Common myeloid progenitor, CD34-positive (primary cell): ENCODE measurements around the gene SULT1C4. TPM values are rescaled to one million over a fixed set of nuclear protein-coding genes. Genes with fewer than 3 reads are reported as not detected.

Source experiments
- CTCF ChIA-PET: fragments of 350-600 bp; sonication (Branson Sonifier 250); formaldehyde crosslinking; loops from one replicate; lab custom pipeline; 2021; ENCODE audit warnings: antibody characterized with exemption; lab: Charles Lee
- POLR2A ChIA-PET: fragments of 350-600 bp; sonication (Branson Sonifier 250); formaldehyde crosslinking; loops from one replicate; lab custom pipeline; 2021; ENCODE audit warnings: antibody characterized with exemption; lab: Charles Lee
- DNase-seq, 3 donors: peaks; one replicate each; pipeline versions ENCODE4 v3.0.0 to v3.0.0-alpha.2; 2013
- H3K27ac ChIP-seq, 2 experiments: 1 replicate in 1 of 2; 2 replicates in 1 of 2; pipeline ENCODE4 v1.7.0; 2013; ENCODE audit warnings: inconsistent platforms in 2 of 2, low read length in 2 of 2, mild to moderate bottlenecking in 2 of 2, low read depth in 1 of 2, moderate library complexity in 1 of 2; ENCODE audit not compliant: severe bottlenecking in 2 of 2, insufficient read depth in 1 of 2, poor library complexity in 1 of 2
- H3K27me3 ChIP-seq, 5 experiments: replicated peaks in 2 of 5; 1 replicate in 3 of 5; 2 replicates in 2 of 5; pipeline versions ENCODE4 v1.6.1 to v1.7.0; 2013; ENCODE audit warnings: low read length in 4 of 5, mild to moderate bottlenecking in 2 of 5, moderate library complexity in 2 of 5, inconsistent platforms in 1 of 5; ENCODE audit not compliant: insufficient read depth in 5 of 5, control insufficient read depth in 4 of 5
- H3K36me3 ChIP-seq, 4 experiments: 1 replicate in 2 of 4; 2 replicates in 2 of 4; pipeline versions ENCODE4 v1.6.1 to v1.7.0; 2013; ENCODE audit warnings: low read length in 3 of 4, control low read depth in 1 of 4, mild to moderate bottlenecking in 1 of 4; ENCODE audit not compliant: control insufficient read depth in 4 of 4, insufficient read depth in 4 of 4
- H3K4me1 ChIP-seq, 4 experiments: 1 replicate in 3 of 4; 2 replicates in 1 of 4; pipeline versions ENCODE4 v1.6.1 to v1.7.1; 2013; ENCODE audit warnings: low read length in 3 of 4, mild to moderate bottlenecking in 3 of 4, control low read depth in 1 of 4, inconsistent platforms in 1 of 4, moderate library complexity in 1 of 4; ENCODE audit not compliant: control insufficient read depth in 4 of 4, insufficient read depth in 4 of 4; ENCODE audit errors: control extremely low read depth in 1 of 4
- H3K4me3 ChIP-seq, 7 experiments: 1 replicate in 4 of 7; 2 replicates in 3 of 7; pipeline versions ENCODE4 v1.5.1 to v1.7.0; 2013; ENCODE audit warnings: mild to moderate bottlenecking in 7 of 7, low read length in 6 of 7, moderate library complexity in 6 of 7, inconsistent platforms in 2 of 7, low read depth in 2 of 7, control low read depth in 1 of 7; ENCODE audit not compliant: insufficient read depth in 4 of 7, control insufficient read depth in 1 of 7; ENCODE audit errors: extremely low read depth in 1 of 7
- H3K9me3 ChIP-seq, 5 experiments: 1 replicate in 4 of 5; 2 replicates in 1 of 5; pipeline versions ENCODE4 v1.6.1 to v1.7.1; 2013; ENCODE audit warnings: low read length in 4 of 5, mild to moderate bottlenecking in 2 of 5, inconsistent platforms in 1 of 5, low read depth in 1 of 5, moderate library complexity in 1 of 5; ENCODE audit not compliant: control insufficient read depth in 4 of 5, insufficient read depth in 2 of 5; ENCODE audit errors: control extremely low read depth in 1 of 5
- WGBS: methylation state at CpG from one replicate; pipeline ENCODE4 v1.1.5; 2013; ENCODE audit not compliant: insufficient coverage; 5-methylcytosine and 5-hydroxymethylcytosine counted together
- polyA plus RNA-seq: library from polyadenylated mRNA; unstranded; fragments of 120-200 nt; gene quantifications from one replicate; pipeline ENCODE4 v1.2.1, GENCODE V29; 2013

The SULT1C4 gene
- 26.9 TPM for polyA plus RNA-seq

GRCh38 chr2:108377815-108378630 is at the start of gene SULT1C4:
Gene SULT1C4 (plus strand): TSS chr2:108377954. CDS start chr2:108378338, 384 bp downstream.
- ChIA-PET POLR2A (interaction anchor here (0.6 to 1.1 kb wide), 2 partner anchors 18 to 1592 kb away, joined by 3 read pairs; no protein-coding TSS in a partner anchor), CTCF (interaction anchor here (1.0 to 1.8 kb wide), 4 partner anchors 9 to 206 kb away, joined by 3 to 4 read pairs (median 3); no protein-coding TSS in a partner anchor)
- H3K36me3 ChIP-seq = peaks cover 0 to 7% (median 6%) of the 10 kb centered on the region in 4 experiments
- H3K4me3 ChIP-seq = peak within 1 kb of the TSS; percentile 37 to 90 (median 74)
- 2% methylated on average over 9 of the region's 13 CpGs for WGBS
- no peaks in the 10 kb centered on the region for H3K9me3 ChIP-seq
- H3K27ac ChIP-seq = peak within 1 kb of the TSS; percentile 77 to 81
- peaks cover 5 to 24% (median 18%) of the 10 kb centered on the region in 4 experiments for H3K4me1 ChIP-seq
- no peaks in the 10 kb centered on the region for H3K27me3 ChIP-seq
- DNase-seq = peak; percentile 53 to 84 (median 72)

GRCh38 chr2:108329771-108330170 is 48.0 kb upstream of the SULT1C4 start:
- no peak overlapping the region for H3K4me3 ChIP-seq
- peaks cover 0 to 2% (median 0%) of the 10 kb centered on the region in 5 experiments for H3K9me3 ChIP-seq
- no peaks in the 10 kb centered on the region for H3K27me3 ChIP-seq
- ChIA-PET CTCF (interaction anchor here (1.2 to 1.9 kb wide), 2 partner anchors 10 to 113 kb away, joined by 3 to 4 read pairs; no protein-coding TSS in a partner anchor), POLR2A (no interaction called here)
- DNase-seq = no peak
- no CpG with 5 or more reads among the region's 2 CpGs for WGBS
- no peak overlapping the region for H3K27ac ChIP-seq
- H3K36me3 ChIP-seq = no peaks in the 10 kb centered on the region
- peaks cover 0 to 7% (median 0%) of the 10 kb centered on the region in 4 experiments for H3K4me1 ChIP-seq

- WGBS = 0% methylated on average over 2 of the region's 3 CpGs
- H3K4me3 ChIP-seq = peak overlapping the region in 1 of 7 experiments; percentile 20
- H3K27ac ChIP-seq = no peak overlapping the region
- no peaks in the 10 kb centered on the region for H3K36me3 ChIP-seq
- peaks cover 0 to 2% (median 0%) of the 10 kb centered on the region in 5 experiments for H3K9me3 ChIP-seq
- no peaks in the 10 kb centered on the region for H3K27me3 ChIP-seq
- peaks cover 0 to 7% (median 0%) of the 10 kb centered on the region in 4 experiments for H3K4me1 ChIP-seq
- ChIA-PET CTCF (no interaction called here), POLR2A (no interaction called here)
- DNase-seq = peak in 1 of 3 donors; percentile 8
These were observed 46.8 kb upstream of the SULT1C4 start for GRCh38 chr2:108330979-108331378.

GRCh38 chr2:108345951-108346350 is 31.8 kb upstream of the SULT1C4 start:
- Histone ChIP-seq H3K4me3 (peak overlapping the region in 1 of 7 experiments; percentile 40), H3K4me1 (peaks cover 0 to 23% (median 13%) of the 10 kb centered on the region in 4 experiments), H3K27ac (no peak overlapping the region), H3K36me3 (no peaks in the 10 kb centered on the region), H3K9me3 (no peaks in the 10 kb centered on the region), H3K27me3 (no peaks in the 10 kb centered on the region)
- CTCF ChIA-PET = interaction anchor here (1.0 kb wide), 1 partner anchor 249 kb away, joined by 3 read pairs; no protein-coding TSS in a partner anchor
- DNase-seq = peak in 2 of 3 donors; percentile 45 to 62
- POLR2A ChIA-PET = no interaction called here
- 15% methylated on average over 3 of the region's 3 CpGs for WGBS

GRCh38 chr2:108346827-108347226 is 30.9 kb upstream of the SULT1C4 start:
- POLR2A ChIA-PET = no interaction called here
- CTCF ChIA-PET = no interaction called here
- no peaks in the 10 kb centered on the region for H3K9me3 ChIP-seq
- no CpG with 5 or more reads among the region's 3 CpGs for WGBS
- H3K4me1 ChIP-seq = peaks cover 0 to 23% (median 13%) of the 10 kb centered on the region in 4 experiments
- no peak overlapping the region for H3K27ac ChIP-seq
- no peak overlapping the region for H3K4me3 ChIP-seq
- H3K27me3 ChIP-seq = no peaks in the 10 kb centered on the region
- H3K36me3 ChIP-seq = no peaks in the 10 kb centered on the region
- DNase-seq = no peak

- no peaks in the 10 kb centered on the region for H3K9me3 ChIP-seq
- no peaks in the 10 kb centered on the region for H3K36me3 ChIP-seq
- WGBS = 100% methylated on average over 1 of the region's 3 CpGs
- no peak overlapping the region for H3K27ac ChIP-seq
- peaks cover 0 to 23% (median 13%) of the 10 kb centered on the region in 4 experiments for H3K4me1 ChIP-seq
- no peak overlapping the region for H3K4me3 ChIP-seq
- CTCF ChIA-PET = no interaction called here
- DNase-seq = no peak
- POLR2A ChIA-PET = no interaction called here
- H3K27me3 ChIP-seq = no peaks in the 10 kb centered on the region
These were observed 30.0 kb upstream of the SULT1C4 start for GRCh38 chr2:108347786-108348185.
